COLO829 (cell line): ENCODE data around the gene RORB.

ENCODE experiments used
- DNase-seq: peaks from one replicate; pipeline ENCODE4 v3.0.0; 2012; ENCODE audit warnings: low spot score

The RORB gene

GRCh38 chr9:74598874-74599273 lies 101.7 kb downstream of the RORB start:
- no peak for DNase-seq

- no peak for DNase-seq
These were observed 112.7 kb downstream of the RORB start for GRCh38 chr9:74609671-74610405.

DNA sequence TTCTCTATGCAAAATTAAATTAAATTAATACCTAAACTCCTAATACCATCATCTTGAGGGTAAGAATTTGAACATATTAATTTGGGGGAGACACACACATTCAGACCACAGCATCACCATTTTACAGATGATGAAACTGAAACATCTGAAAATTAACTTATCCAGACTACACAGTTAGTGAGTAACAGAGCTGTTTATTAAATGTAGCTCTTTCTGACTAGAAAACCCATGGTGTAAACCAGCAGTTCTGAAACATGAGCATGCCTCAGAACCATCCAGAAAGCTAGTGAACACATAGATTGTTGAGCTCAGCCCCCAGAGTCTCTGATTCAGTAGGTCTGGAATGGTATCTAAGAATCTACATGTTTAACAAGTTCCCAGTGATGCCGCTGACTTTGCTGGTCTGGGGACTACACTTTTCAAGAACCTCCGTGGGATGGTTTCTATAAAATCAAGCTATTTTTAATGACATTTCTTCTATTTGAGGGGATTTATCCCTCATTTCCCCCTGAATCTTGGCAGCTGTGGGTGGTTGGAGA lies 113.5 kb downstream of the RORB start:
- DNase-seq = no peak

- no peak for DNase-seq
These were observed 133.1 kb downstream of the RORB start for GRCh38 chr9:74630228-74630627.

GRCh38 chr9:74639112-74639511 lies 142.0 kb downstream of the RORB start:
- DNase-seq = no peak

- DNase-seq = no peak
These were observed 145.2 kb downstream of the RORB start for GRCh38 chr9:74642376-74642775.

- no peak for DNase-seq
These were observed 146.3 kb downstream of the RORB start for GRCh38 chr9:74643303-74643923.

GRCh38 chr9:74644023-74644422 lies 146.9 kb downstream of the RORB start:
- no peak for DNase-seq

DNA sequence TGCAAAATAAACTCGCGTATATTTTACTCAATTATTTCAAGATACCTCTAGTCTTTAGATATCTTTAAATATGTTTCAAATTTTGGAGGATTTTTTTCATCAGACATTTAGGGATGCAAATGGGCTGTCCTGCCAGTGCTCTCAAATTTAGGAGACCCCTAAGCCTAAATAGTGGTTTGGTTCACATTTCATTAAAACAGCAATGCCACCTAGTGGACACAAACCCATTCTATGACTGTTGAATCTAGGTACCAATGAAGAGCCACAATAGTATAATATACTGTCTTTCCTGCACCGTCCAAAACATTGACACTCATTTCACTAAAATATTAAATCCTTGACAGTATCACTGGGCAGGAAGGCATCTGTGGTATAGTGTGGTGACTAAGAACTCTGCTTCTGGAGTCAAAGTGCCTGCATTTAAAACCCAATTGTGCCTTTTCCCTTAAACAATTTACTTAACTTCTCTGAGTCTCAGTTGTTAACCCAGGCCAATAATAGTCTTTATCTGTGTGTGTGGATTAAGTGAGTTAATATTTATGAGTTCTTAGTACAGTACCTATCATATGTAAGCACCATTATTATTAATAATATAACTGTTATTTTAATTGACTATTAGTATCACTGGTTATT lies 148.0 kb downstream of the RORB start:
- no peak for DNase-seq

GRCh38 chr9:74653410-74654080 lies 156.4 kb downstream of the RORB start:
- no peak for DNase-seq

GRCh38 chr9:74662674-74663073 lies 165.5 kb downstream of the RORB start:
- DNase-seq = no peak

- DNase-seq = no peak
These were observed 166.3 kb downstream of the RORB start for GRCh38 chr9:74663439-74663838.

DNA sequence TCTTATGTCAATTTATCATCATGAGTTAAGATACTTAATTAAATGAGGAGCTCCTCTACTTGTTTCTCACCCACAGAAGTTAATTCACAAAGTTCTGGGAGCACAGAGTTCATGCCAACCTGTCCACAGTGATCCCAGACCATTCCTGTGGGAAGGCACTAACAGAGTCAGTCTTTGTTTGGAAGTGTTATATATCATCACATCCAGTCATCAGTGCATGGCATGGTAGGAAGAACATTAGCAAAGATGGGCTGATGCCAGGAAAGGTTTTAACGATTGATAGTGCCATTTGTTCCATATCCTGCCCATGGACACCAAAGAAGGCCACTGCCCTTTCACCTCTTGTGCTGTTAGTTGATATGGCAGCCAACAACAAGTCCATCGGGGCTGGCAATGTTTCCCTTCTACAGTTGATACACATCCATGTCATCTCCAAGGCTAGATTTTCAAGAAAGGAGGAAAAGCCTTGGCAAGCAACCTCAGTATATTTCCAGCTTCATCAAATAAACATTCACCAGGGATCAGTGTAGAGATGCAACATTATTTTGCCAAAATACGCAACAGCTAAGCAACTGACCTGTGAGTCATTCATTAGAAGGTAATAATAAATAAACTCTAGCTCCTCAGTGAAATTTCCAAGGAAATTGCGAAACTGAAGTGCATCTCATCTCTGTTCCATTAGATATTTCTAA lies 169.6 kb downstream of the RORB start:
- DNase-seq = no peak

DNA sequence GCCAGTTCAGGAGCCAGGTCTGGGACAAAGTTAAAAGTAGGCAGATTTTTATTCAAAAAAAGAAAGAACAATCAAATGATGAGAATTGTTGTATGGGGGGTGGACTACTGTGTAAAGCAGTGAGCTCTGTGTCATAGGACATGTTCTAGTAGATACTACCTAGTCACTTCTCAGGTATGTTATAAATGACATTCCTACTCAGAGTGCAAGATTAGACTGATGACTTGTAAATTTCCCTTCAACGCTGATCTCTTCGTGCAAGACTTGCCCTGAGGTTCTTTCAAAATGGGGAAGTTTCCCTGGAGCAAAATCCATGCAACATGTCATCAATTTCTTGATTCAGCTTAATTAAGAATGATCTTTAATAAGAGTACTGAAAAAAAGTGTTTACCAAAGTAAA lies 175.1 kb downstream of the RORB start:
- DNase-seq = no peak

- no peak for DNase-seq
These were observed 176.9 kb downstream of the RORB start for GRCh38 chr9:74674077-74674476.

DNA sequence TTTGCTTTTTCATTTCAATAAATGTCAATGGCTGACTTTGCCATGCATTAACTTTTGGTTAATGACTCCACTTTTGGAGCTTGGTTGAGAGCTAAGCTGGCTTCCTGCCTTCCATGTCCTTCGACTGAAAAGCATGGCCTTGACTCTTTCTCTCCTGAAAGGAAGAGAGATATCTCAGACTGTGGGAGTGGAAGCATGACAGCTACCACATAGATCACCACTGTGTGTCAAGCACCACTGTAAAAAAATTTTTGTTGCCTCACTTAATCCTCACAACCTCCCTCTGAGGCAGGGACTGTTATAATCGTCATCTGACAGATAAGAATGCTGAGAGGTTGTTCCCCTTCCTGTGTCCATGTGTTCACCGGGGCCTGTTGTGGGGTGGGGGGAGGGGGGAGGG lies 184.8 kb downstream of the RORB start:
- no peak for DNase-seq

DNA sequence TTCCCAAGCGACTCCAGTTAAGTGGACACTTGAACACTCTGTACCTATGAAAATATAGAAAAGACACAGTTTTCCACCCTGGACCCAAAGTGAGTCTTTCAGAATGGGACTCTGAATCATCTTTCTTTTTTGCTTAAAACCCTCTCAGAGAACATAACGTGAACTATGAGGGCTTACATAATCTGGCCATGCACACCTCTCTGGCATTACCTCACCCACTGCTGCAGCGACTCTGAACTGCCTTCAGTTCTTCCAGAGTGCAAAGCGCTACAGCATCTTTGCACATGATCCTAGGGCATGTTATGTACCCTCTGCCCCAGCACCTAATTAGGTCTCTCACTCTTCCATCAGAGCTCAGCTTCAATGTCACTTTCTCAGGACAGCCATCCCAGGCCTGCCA lies 186.2 kb downstream of the RORB start:
- no peak for DNase-seq

- peak; percentile 6 for DNase-seq
These were observed 193.9 kb downstream of the RORB start for GRCh38 chr9:74691058-74691457.

- no peak for DNase-seq
These were observed 199.4 kb downstream of the RORB start for GRCh38 chr9:74696520-74696919.

DNA sequence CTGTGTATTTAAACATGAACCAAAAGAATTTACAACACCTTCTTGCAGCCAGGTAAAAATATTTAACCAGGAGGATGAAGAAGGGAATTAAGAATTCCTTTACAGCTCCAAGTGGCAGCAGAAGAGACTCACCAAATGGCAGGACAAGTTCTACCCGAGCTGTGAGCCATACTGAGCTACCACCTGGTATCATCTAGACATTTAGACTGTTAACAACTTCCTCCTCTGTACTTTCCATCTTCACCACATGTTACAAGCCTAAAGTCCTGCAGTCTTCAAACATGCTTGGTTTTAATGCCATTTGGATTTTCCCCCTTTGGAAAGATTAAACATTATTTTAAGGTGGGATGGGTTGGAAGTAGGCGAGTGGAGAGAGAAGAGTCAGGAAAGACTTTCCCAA lies 200.4 kb downstream of the RORB start:
- no peak for DNase-seq

- no peak for DNase-seq
These were observed 214.2 kb downstream of the RORB start for GRCh38 chr9:74711341-74711740.

DNA sequence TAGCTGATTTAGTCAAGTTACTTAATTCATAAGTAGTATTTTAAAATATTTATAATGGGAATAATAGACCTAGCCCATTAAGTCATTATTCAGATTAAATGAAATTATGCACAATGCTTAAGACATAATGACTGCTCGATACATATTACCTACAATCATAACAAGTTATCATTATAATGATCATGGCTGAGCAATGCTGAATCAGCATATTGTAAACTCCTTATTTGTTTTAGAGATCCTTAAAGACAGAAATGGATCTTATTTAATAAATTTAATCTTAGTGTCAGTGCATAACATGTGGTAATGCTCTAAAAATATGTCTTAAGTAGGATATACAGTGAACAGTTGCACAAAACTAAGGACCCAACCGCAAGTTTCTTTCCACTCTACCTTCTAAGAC lies 221.6 kb downstream of the RORB start:
- no peak for DNase-seq
